ENCODE measurements around the gene PSTPIP1.

The PSTPIP1 gene

DNA sequence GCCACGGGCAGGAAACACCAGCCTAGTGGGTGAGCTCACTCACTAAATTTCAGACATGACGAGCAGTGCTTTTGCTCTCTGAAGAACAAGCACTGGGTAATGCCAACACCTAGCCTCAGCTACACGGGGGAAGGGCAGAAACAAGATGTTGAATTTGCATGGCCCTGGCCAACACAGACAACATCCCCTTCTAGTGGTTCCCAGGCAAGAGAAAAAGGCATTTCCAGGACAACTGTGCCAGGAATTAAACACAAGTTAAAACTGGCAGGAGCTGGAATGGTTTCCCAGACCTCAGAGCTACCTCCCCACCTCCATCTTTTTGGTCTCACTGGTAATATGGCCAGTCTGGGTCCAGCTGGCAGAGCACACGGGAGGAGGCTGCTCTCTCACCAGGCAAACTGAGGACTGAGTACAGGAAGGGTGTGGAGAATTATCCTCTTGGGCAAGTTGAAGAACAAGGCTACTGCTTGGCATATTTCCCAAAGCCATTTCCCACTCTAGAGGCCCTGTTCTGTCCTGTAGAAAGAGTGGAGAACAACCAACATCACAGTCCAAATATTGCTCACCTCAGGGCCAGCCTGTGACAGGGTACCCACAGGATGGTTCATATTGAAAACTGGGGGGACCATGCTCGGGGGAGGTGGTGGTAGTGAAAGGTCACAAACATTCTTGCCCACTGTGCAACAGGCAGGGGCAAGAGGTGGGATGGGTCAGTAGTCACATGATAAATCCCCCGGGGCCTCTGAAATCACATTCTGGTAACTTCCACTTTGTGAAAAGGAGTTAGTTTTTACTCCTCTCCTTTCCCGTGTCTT is 49.5 kb downstream of the PSTPIP1 start:
- DNase-seq: no peak

DNA sequence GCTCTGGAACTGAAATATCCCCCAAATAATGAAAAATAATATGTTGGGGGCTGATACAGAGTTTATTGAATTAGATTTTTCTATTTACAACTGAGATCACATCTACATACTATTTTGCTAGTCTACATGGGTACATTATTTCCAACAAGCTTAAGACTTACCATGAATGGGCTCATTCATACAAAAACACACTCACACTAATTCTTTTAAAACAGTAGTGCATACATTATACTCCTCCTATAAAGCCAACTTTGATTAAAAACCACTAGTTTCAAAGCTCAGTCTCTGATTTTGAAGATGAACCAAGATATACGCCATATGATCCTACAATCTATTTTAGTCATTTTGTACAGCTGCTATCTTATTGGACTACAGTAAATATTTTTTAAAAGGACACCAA is 51.1 kb downstream of the PSTPIP1 start:
- no peak for DNase-seq

- DNase-seq: no peak
These were observed 51.9 kb downstream of the PSTPIP1 start for GRCh38 chr15:77046704-77047412.

DNA sequence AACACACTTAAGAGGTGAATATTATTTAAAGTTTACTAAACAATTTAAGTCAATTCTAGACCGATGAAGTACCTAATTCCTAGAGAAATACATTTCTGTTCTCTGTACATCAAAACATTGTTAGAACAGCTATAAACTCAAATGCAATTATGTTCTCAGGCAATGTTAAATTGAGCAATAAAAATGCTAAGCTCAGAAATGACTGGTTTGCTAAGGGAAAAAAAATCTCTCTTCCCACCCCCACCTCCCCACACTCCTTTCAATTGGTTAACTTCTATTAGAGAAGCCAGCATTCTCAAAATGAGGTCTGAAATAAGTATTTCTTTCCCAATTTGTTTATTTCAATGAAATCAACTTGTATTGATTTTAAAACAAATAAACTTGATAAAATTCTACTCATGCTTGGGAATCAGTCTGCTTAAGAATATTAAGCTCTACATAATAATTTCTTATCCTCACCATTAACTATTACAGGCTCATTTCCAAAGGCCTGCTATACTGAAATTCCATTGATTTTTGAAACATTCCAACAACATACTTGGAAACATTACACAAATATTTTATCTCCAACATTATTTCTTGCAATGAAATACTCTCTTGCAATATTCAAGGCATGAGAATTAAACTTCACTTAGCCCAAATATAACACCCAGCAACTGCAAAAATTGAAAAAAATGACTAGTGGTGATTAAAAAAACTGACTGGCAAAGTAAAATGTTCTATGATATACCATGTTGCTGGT is 53.4 kb downstream of the PSTPIP1 start:
- no peak for DNase-seq

DNA sequence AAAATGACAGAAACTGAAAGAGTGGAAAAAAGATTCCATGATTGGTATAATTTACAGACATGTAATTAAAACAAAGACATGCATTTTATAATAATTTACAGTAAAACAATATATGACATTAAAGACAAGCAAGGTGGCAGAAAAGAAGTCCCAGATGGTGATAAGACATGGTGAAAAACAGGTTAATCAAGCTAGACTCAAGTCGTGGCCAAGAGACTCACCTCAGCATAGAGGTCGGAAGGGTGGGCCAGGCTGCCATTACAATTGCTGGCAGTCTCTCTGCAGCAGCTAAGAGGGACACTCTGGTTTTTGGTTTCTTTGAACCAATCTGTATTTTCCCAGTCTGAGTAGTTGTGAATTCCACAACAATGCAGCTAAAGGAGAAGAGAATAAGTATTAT is 57.6 kb downstream of the PSTPIP1 start:
- no peak for DNase-seq

GRCh38 chr15:77053709-77054108 is 58.8 kb downstream of the PSTPIP1 start:
- no peak for DNase-seq

DNA sequence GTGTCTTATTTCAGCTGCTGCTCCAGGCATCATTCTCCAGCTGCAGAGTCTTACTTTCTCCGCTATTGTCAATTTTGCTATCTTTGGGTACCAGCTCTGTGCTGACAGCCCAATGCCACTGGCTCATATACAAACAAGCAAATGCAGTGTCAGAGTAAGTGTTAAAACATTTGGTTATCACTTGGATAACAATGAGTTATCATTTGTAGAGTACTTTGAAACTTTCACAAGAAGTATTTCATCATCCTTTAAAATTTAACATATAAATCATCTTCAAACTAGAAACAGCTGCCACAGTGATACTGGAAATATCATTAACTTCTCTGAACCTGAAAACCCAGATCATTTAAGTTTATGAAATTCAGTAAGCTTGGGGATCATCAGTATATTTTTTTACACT is 62.1 kb downstream of the PSTPIP1 start:
- DNase-seq: no peak

DNA sequence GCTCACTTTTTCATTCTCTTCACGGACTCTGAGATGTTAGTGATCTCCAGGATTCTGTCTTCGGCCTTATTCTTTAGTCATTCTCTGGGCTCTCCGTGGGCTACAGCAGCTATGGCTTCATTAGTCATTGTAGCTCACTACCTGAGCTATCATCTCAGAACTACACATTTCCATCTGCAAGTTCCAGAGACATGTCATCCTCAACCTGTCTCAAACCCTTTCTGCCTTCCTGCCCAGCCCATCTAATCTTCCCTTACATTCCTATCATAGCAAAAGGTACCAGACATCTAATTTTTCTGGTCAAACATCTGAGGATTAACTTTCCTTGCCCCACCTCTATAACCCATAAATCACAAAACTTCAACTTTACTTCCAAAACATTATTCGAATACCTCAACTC is 62.8 kb downstream of the PSTPIP1 start:
- no peak for DNase-seq

DNA sequence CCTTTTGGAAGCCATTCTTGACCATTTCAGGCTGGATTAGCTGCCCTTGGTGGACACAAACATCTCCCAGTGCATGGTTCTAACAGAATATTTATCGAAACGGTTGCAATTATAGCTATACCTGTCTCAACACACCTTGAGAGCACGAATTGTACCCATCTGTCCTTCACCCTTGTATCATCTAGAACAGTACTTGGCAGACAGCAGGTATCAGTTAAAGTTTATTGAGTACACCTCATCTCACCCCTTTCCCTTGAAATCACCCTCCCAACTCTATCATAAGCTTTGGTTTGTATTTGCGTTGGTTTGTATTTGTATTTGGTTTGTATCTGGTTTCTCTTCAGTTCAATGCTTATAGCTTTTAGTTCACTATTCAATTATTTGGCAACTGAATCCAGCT is 63.5 kb downstream of the PSTPIP1 start:
- no peak for DNase-seq

DNA sequence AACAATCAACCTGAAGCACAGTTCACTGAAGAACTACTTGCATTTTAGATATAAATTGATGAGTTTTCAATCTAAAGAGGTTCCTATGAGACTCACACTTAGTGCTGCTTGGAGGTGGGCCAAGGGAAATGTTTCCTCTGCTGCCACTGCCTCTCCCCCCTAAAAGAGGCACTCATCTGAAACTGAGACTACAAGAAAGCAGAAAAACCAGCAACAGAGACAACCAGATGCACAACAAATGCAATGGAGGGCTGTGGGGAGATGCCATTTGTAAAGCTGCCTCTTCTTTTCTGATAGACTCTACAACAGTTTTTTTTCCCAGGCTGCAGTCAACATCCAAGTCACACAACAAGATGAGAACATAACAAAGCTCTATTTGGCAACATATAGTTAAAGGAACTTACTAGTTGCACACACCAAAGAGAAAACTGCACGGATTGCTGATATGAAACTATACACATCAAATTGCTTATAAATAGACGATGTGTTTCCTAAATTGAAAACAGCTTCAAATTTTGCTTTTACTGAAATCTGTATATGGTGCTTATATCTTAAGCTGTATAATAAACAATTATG is 64.9 kb downstream of the PSTPIP1 start:
- no peak for DNase-seq

- DNase-seq: no peak
These were observed 65.6 kb downstream of the PSTPIP1 start for GRCh38 chr15:77060546-77060945.

DNA sequence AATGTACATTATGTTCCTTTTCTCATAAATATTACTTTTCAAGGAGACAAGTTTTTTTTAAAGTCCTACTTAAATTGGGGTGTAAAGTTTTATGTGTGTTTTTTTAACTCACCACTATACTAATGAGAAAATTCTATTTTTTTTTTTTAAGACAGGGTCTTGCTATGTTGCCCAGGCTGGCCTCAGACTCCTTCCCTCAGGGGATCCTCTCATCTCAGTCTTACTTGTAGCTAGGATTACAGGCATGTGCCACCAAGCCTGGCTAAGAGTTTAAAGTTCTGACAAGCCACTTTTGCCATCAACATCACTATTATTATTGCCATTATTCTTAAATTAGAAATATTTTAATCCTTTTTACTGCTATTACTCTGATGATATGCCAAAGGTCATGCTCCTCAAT is 68.3 kb downstream of the PSTPIP1 start:
- no peak for DNase-seq

DNA sequence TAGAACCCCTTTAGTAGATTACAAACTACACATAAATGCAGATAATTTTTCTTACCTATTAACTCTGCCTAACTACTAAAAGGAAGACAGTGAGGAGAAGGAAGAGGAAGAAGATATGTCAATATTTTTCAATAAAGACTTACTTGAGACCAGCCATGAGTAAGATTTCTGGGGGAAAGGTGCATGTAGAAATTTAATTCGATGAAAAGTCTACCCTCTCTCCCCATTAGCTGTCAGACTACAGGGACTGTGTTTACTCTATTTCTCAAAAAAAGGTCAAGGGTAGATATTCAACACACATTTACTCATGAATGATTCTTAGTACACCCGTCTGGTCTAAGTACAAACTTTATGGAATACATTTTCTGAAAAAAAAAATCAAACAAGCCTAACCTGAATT is 69.1 kb downstream of the PSTPIP1 start:
- DNase-seq: no peak

DNA sequence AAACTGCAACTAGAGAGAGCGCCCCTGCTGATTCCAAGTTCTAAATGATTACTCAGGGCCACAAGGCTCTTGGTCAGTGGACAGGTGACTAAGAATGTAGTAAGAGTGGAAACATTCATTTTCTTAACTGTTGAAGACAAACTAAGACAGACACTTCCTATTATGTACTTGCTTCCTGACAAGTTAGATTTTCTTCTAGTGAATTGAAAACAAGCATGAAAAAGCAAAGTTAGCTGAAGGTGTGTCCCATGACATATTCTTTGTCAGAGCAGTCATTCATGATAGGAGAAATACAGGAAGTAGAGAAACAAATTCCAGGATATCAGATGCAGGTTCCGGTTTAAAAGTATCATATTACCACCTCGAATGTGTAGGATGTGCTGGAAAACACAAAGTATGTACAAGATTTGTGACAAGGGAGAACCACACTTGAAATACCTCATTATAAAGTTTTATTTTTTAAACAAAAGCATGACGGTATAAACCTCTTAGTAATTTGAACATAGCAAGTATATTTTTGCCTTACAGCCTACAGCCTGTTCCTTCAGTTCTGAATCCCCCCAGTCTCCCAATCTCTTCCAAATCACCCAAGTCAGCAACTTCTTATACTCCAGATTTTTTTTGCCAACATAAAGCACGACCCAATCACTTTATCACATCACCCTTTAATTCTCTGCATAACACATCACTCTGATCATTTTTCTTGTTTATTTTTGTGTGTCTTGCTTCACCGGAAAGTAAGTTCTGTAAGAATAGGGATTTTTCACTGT is 69.8 kb downstream of the PSTPIP1 start:
- no peak for DNase-seq

DNA sequence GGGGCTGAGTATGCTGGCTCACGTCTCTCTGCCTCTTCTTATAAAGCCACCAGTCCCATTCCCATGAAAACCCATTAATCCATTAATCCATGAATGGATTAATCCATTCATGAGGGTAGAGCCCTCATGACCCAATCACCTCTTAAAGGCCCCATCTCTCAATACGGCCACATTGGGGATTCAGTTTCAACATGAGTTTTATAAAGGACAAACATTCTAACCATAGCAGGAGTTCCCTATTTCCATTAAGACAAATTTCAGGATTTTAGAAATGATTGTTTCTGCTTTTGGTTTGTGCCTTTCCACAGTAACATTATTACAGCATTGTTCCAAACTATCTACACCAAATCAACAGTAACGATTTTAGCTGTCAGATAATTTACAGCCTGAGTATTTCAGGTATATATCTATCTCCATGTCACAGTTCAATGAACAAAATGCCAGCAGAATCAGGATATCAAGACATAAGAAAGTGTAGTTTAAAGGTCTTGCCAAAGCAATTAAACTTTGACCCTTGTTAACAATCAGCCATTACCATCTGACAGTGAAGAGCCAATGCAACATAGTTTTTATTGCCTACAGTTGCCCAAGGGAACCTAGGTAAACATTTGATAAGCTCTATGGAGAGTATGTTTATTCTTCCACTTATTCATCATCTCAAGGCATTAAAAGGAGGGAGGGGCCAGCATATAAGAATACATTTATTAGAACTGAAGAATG is 72.2 kb downstream of the PSTPIP1 start:
- DNase-seq: no peak

DNA sequence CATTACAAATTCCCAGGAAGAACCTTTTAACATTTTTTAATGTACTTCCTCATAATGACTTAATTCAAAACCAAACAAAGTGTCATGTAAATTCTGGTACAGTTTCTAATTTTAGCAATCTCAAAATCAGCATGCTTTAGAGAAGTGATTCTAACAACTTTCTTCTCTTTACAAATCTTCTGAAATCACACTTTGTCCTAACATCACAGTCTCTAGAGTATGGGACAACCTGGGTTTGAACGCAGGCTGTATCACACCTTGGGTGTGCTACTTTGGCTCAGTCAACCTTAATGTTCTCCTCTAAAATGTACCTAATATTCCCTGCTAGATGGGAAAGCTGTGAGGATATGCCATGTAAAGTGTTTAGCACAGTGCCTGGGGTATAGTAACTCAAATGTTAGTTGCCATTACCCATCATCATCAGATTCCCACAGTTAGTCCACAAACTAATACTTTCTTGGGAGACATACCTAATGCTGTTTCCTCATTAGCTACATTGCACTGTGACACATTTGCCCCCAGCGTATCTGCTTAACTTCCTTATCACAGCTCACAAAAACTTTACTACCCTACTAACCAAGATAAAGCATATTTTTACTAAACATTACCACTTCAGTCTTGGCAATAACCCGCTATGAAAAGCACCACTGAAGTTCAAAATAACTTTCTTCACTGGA is 72.9 kb downstream of the PSTPIP1 start:
- no peak for DNase-seq

DNA sequence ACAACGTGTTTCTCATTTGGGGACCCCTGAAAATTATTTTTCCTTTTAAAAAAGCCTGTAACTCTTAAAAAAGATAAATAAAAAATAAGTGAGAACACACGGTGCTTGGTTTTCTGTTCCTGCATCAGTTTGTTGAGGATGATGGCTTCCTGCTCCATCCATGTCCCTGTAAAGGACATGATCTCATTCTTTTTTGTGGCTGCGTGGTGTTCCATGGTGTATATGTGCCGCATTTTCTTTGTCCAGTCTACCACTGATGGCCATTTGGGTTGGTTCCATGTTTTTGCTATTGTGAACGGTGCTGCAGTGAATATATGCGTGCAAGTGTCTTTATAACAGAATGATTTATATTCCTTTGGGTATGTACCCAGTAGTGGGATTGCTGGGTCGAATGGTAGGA is 73.7 kb downstream of the PSTPIP1 start:
- DNase-seq: no peak

GRCh38 chr15:77069521-77070121 is 74.7 kb downstream of the PSTPIP1 start:
- no peak for DNase-seq

DNA sequence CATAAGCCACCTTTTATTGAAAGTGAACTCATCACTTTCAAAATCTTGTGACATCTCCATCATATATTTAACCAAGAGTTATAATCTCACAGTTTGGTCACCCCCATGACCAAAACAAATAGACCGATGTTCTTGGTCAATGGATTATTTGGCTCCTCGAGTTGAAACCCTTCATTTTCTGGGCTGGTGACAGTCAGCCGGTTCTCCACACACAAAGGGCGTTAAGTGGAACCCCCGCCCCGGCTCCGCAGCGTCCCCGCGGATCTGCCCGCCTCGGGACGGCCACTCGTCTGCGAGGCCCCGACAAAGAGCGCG is 75.2 kb downstream of the PSTPIP1 start:
- DNase-seq: no peak

GRCh38 chr15:77070495-77071304 is 75.8 kb downstream of the PSTPIP1 start, which contains the start of gene TSPAN3:
Gene TSPAN3, minus strand, starts transcription at chr15:77071109. Its CDS starts 155 bp downstream, at chr15:77070954.
- peak; percentile 92 to 94 for DNase-seq

Data from activated CD4-positive, alpha-beta T cell treated with anti-CD3 and anti-CD28 coated beads, Interleukin-2, amount 50 U/mL, for 48 hours (primary cell).